Testis (tissue), 2 donors: Measurements from ENCODE around the gene GMCL2.

Source experiments
- POLR2A ChIP-seq: fragments of 450-650 bp; IDR thresholded peaks from one replicate; pipeline ENCODE4 v1.6.1; 2017; ENCODE audit warnings: antibody characterized with exemption, mild to moderate bottlenecking, moderate library complexity
- TF ChIP-seq, protein P1 (sequence below), 3 experiments: fragments of 450-650 bp in 2 of 3; fragments of 200-600 bp in 1 of 3; sonication (generic) in 1 of 3; IDR thresholded peaks; one replicate each; pipeline ENCODE4 v1.5.1; 2016 to 2019; ENCODE audit warnings: antibody characterized with exemption in 3 of 3, mild to moderate bottlenecking in 2 of 3, moderate library complexity in 1 of 3

DNA sequence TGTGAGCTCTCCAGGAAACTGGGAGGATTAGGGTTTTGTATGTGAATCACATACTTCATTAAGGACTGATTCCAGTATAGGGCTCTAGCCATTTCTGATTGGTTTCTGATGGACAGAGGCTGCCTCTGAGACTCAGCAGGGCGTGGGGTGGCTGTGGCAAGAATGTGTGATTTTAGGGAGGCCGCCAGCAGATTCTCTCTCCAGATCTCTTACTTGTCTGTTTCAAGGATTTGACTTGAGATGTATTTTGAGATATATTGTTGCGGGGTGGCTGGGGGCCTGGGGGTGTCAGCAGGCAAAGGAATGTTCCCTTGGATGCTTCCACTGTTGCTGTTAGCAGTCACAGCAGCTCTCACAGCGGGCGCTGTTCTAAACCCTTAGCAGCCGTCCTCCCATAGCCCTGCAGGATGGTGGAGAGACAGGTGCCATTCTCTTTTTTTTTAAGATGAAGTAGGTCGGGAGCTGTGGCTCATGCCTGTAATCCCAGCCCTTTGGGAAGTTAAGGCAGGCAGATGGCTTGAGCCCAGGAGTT, 9.2 kb upstream of the GMCL2 start:
- TF ChIP-seq, protein P1, sequence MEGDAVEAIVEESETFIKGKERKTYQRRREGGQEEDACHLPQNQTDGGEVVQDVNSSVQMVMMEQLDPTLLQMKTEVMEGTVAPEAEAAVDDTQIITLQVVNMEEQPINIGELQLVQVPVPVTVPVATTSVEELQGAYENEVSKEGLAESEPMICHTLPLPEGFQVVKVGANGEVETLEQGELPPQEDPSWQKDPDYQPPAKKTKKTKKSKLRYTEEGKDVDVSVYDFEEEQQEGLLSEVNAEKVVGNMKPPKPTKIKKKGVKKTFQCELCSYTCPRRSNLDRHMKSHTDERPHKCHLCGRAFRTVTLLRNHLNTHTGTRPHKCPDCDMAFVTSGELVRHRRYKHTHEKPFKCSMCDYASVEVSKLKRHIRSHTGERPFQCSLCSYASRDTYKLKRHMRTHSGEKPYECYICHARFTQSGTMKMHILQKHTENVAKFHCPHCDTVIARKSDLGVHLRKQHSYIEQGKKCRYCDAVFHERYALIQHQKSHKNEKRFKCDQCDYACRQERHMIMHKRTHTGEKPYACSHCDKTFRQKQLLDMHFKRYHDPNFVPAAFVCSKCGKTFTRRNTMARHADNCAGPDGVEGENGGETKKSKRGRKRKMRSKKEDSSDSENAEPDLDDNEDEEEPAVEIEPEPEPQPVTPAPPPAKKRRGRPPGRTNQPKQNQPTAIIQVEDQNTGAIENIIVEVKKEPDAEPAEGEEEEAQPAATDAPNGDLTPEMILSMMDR (IDR thresholded peaks at IDR 0.05), result no peak
- TF ChIP-seq POLR2A, result no peak
